ENCODE data around the gene USP4.
A peak's percentile ranks its signal among the peaks of the same experiment; 100 is the strongest.

USP4 gene

GRCh38 chr3:49294343-49294742 is 45.5 kb downstream of the USP4 start:
- DNase-seq = no peak

- DNase-seq = no peak
Measured at GRCh38 chr3:49283997-49284396, 55.9 kb downstream of the USP4 start.

- no peak for DNase-seq
Measured at GRCh38 chr3:49279376-49279775, 60.5 kb downstream of the USP4 start.

- no peak for DNase-seq
Measured at GRCh38 chr3:49278548-49278947, 61.3 kb downstream of the USP4 start.

- DNase-seq = no peak
Measured at GRCh38 chr3:49277383-49277775, 62.5 kb downstream of the USP4 start.

- peak; percentile 89 for DNase-seq
Measured at GRCh38 chr3:49276475-49277382, 63.1 kb downstream of the USP4 start, which contains the start of gene C3orf62. TSS of gene C3orf62 (minus strand) at chr3:49277232. CDS start at chr3:49276872, 360 bp downstream.

GRCh38 chr3:49273825-49274532 is 65.9 kb downstream of the USP4 start:
- DNase-seq = no peak

GRCh38 chr3:49271047-49271446 is 68.8 kb downstream of the USP4 start:
- no peak for DNase-seq

- no peak for DNase-seq
Measured at GRCh38 chr3:49270156-49270500, 69.7 kb downstream of the USP4 start.

GRCh38 chr3:49269443-49270155 is 70.3 kb downstream of the USP4 start:
- no peak for DNase-seq

GRCh38 chr3:49266410-49267095 is 73.3 kb downstream of the USP4 start:
- no peak for DNase-seq

GRCh38 chr3:49265661-49266386 is 74.0 kb downstream of the USP4 start:
- DNase-seq = no peak

GRCh38 chr3:49263159-49263889 is 76.5 kb downstream of the USP4 start:
- DNase-seq = no peak

GRCh38 chr3:49260806-49261324 is 79.0 kb downstream of the USP4 start:
- no peak for DNase-seq

GRCh38 chr3:49257187-49257586 is 82.7 kb downstream of the USP4 start:
- DNase-seq = no peak

GRCh38 chr3:49255718-49256511 is 83.9 kb downstream of the USP4 start:
- DNase-seq = no peak

- no peak for DNase-seq
Measured at GRCh38 chr3:49255112-49255511, 84.7 kb downstream of the USP4 start.

GRCh38 chr3:49253512-49253911 is 86.3 kb downstream of the USP4 start:
- no peak for DNase-seq

- DNase-seq = no peak
Measured at GRCh38 chr3:49248840-49249227, 91.0 kb downstream of the USP4 start.

GRCh38 chr3:49244581-49245205 is 95.2 kb downstream of the USP4 start:
- DNase-seq = no peak

All from activated CD8-positive, alpha-beta memory T cell treated with anti-CD3 and anti-CD28 coated beads, Interleukin-2, amount 50 U/mL, for 48 hours (primary cell).